ENCODE results near the gene GLG1.

The GLG1 gene

GRCh38 chr16:74511961-74512360, 95.0 kb downstream of the GLG1 start:
- no peak for DNase-seq (ENCODE audit: low read depth)
- no peak overlapping the region for H3K4me3 ChIP-seq (ENCODE audit: low read depth, low read length)
- TF ChIP-seq CTCF (IDR thresholded peaks at IDR 0.05; ENCODE audit: low read depth, low read length, missing control alignments): no peak
- in situ Hi-C loops (cut with HindIII; ENCODE audit: low sequenced_read_pairs): no loop called here

- DNase-seq (ENCODE audit: low read depth): no peak
- no peak overlapping the region for H3K4me3 ChIP-seq (ENCODE audit: low read depth, low read length)
- in situ Hi-C loops (cut with HindIII; ENCODE audit: low sequenced_read_pairs): no loop called here
- TF ChIP-seq CTCF (IDR thresholded peaks at IDR 0.05; ENCODE audit: low read depth, low read length, missing control alignments): no peak
These were observed 101.9 kb downstream of the GLG1 start for GRCh38 chr16:74505011-74505410.

GRCh38 chr16:74503412-74503811, 103.5 kb downstream of the GLG1 start:
- TF ChIP-seq CTCF (IDR thresholded peaks at IDR 0.05; ENCODE audit: low read depth, low read length, missing control alignments): no peak
- DNase-seq (ENCODE audit: low read depth): no peak
- no peak overlapping the region for H3K4me3 ChIP-seq (ENCODE audit: low read depth, low read length)
- in situ Hi-C loops (cut with HindIII; ENCODE audit: low sequenced_read_pairs): no loop called here

- no peak overlapping the region for H3K4me3 ChIP-seq (ENCODE audit: low read depth, low read length)
- no peak for TF ChIP-seq CTCF (IDR thresholded peaks at IDR 0.05; ENCODE audit: low read depth, low read length, missing control alignments)
- peak; percentile 19 for DNase-seq (ENCODE audit: low read depth)
These were observed 105.1 kb downstream of the GLG1 start for GRCh38 chr16:74501484-74502478.

GRCh38 chr16:74500907-74501306, 106.0 kb downstream of the GLG1 start:
- in situ Hi-C loops (cut with HindIII; ENCODE audit: low sequenced_read_pairs): no loop called here
- no peak for TF ChIP-seq CTCF (IDR thresholded peaks at IDR 0.05; ENCODE audit: low read depth, low read length, missing control alignments)
- DNase-seq (ENCODE audit: low read depth): no peak
- H3K4me3 ChIP-seq (ENCODE audit: low read depth, low read length): no peak overlapping the region

More at GRCh38 chr16:74501484-74502478, 105.1 kb downstream of the GLG1 start:
- in situ Hi-C loops (cut with HindIII; ENCODE audit: low sequenced_read_pairs): no loop called here

GRCh38 chr16:74499114-74499513, 107.8 kb downstream of the GLG1 start:
- no peak for DNase-seq (ENCODE audit: low read depth)
- no peak for TF ChIP-seq CTCF (IDR thresholded peaks at IDR 0.05; ENCODE audit: low read depth, low read length, missing control alignments)
- in situ Hi-C loops (cut with HindIII; ENCODE audit: low sequenced_read_pairs): no loop called here
- H3K4me3 ChIP-seq (ENCODE audit: low read depth, low read length): no peak overlapping the region

Data from astrocyte of the cerebellum (primary cell).